ENCODE data around the gene NXPH4. TPM values are rescaled to one million over a fixed set of nuclear protein-coding genes. Genes with fewer than 3 reads are reported as not detected.

The NXPH4 gene
- total RNA-seq, 1 experiment from 2014 or later, result 4.8 TPM

GRCh38 chr12:57188090-57188425 lies 28.5 kb upstream of the NXPH4 start:
- no peak for DNase-seq (ENCODE audit: low spot score)
- Histone ChIP-seq H3K27ac (ENCODE audit: low read depth, low read length, poor library complexity, severe bottlenecking) (no peak overlapping the region), H3K4me3 (ENCODE audit: low read depth, low read length, poor library complexity, severe bottlenecking) (no peak overlapping the region), H3K9me3 (ENCODE audit: low read depth, low read length, poor library complexity, severe bottlenecking) (no peaks in the 10 kb centered on the region), H3K36me3 (ENCODE audit: insufficient read depth, low read length, poor library complexity, severe bottlenecking) (peaks cover 14% of the 10 kb centered on the region), H3K4me1 (ENCODE audit: insufficient read depth, low read length, poor library complexity, severe bottlenecking) (peaks cover 11% of the 10 kb centered on the region), H3K27me3 (replicated peaks; ENCODE audit: insufficient read depth, low read depth, low read length, poor library complexity) (no peaks in the 10 kb centered on the region)
- no TSS peak for BruUV-seq (replicated peaks)
- POLR2A ChIA-PET (ENCODE audit: low non-redundant PET), result no interaction called here
- CTCF ChIA-PET, result interaction anchor here (0.6 kb wide), 1 partner anchor 89 kb away, joined by 5 read pairs; no protein-coding TSS in a partner anchor
- intact Hi-C loops (cut with micrococcal nuclease; ENCODE audit: unreplicated experiment), result loop anchor here (10.0 kb wide), 1 partner anchor 433 kb away; the partner anchor contains the start of gene PRIM1
- TF ChIP-seq EZH2 (IDR thresholded peaks at IDR 0.05; ENCODE audit: borderline replicate concordance, low read depth, low read length, poor library complexity, severe bottlenecking), result no peak
- TF ChIP-seq, protein P1, sequence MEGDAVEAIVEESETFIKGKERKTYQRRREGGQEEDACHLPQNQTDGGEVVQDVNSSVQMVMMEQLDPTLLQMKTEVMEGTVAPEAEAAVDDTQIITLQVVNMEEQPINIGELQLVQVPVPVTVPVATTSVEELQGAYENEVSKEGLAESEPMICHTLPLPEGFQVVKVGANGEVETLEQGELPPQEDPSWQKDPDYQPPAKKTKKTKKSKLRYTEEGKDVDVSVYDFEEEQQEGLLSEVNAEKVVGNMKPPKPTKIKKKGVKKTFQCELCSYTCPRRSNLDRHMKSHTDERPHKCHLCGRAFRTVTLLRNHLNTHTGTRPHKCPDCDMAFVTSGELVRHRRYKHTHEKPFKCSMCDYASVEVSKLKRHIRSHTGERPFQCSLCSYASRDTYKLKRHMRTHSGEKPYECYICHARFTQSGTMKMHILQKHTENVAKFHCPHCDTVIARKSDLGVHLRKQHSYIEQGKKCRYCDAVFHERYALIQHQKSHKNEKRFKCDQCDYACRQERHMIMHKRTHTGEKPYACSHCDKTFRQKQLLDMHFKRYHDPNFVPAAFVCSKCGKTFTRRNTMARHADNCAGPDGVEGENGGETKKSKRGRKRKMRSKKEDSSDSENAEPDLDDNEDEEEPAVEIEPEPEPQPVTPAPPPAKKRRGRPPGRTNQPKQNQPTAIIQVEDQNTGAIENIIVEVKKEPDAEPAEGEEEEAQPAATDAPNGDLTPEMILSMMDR (conservative IDR thresholded peaks at IDR 0.05; ENCODE audit: low read depth, low read length), result no peak

DNA sequence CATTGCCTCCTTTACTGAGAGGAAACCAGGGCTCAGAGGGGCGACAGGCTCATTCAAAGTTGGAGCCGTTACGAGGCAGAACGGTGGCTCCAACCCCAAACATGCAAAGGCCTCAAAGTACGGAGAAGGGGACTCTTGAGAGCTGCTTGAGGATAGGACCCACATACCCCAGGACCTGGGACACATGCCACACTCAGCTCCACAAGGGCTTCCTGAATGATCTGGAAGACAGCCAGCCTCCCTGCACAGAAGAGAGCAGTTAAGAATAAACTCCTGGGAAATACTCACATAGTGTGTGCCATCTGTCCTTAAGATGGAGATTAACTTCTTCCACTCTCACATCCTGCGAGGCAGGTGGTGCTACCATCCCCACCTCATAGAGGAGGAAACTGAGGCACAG lies 26.6 kb upstream of the NXPH4 start:
- Histone ChIP-seq H3K9me3 (ENCODE audit: low read depth, low read length, poor library complexity, severe bottlenecking) (no peaks in the 10 kb centered on the region), H3K4me3 (ENCODE audit: low read depth, low read length, poor library complexity, severe bottlenecking) (no peak overlapping the region), H3K27ac (ENCODE audit: low read depth, low read length, poor library complexity, severe bottlenecking) (peak overlapping the region; percentile 59), H3K4me1 (ENCODE audit: insufficient read depth, low read length, poor library complexity, severe bottlenecking) (peaks cover 11% of the 10 kb centered on the region), H3K27me3 (replicated peaks; ENCODE audit: insufficient read depth, low read depth, low read length, poor library complexity) (no peaks in the 10 kb centered on the region), H3K36me3 (ENCODE audit: insufficient read depth, low read length, poor library complexity, severe bottlenecking) (peaks cover 13% of the 10 kb centered on the region)
- ChIA-PET CTCF (no interaction called here), POLR2A (ENCODE audit: low non-redundant PET) (no interaction called here)
- peak; percentile 77 for DNase-seq (ENCODE audit: low spot score)
- no peak for TF ChIP-seq EZH2 (IDR thresholded peaks at IDR 0.05; ENCODE audit: borderline replicate concordance, low read depth, low read length, poor library complexity, severe bottlenecking)
- TF ChIP-seq, protein P1 (conservative IDR thresholded peaks at IDR 0.05; ENCODE audit: low read depth, low read length), result no peak
- intact Hi-C loops (cut with micrococcal nuclease; ENCODE audit: unreplicated experiment), result no loop called here
- BruUV-seq (replicated peaks), result no TSS peak

DNA sequence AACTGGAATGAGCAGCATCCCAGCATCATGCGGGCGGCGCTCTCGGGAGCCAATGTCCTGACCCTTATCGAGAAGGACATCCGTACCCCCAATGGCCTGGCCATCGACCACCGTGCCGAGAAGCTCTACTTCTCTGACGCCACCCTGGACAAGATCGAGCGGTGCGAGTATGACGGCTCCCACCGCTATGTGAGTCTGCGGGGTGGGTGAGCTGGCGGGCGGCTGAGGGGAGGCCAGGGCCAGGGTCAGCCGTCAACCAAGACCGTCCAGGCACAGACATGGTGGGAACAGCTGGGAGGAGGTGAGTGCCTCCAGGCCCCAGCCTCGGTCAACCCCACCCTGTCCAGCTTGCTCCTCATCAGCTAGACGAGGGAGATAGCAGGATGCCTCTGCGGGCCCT lies 25.8 kb upstream of the NXPH4 start:
- no peak for TF ChIP-seq EZH2 (IDR thresholded peaks at IDR 0.05; ENCODE audit: borderline replicate concordance, low read depth, low read length, poor library complexity, severe bottlenecking)
- TF ChIP-seq, protein P1 (conservative IDR thresholded peaks at IDR 0.05; ENCODE audit: low read depth, low read length), result no peak
- H3K4me1 ChIP-seq (ENCODE audit: insufficient read depth, low read length, poor library complexity, severe bottlenecking), result peaks cover 11% of the 10 kb centered on the region
- H3K4me3 ChIP-seq (ENCODE audit: low read depth, low read length, poor library complexity, severe bottlenecking), result no peak overlapping the region
- no peaks in the 10 kb centered on the region for H3K9me3 ChIP-seq (ENCODE audit: low read depth, low read length, poor library complexity, severe bottlenecking)
- ChIA-PET POLR2A (ENCODE audit: low non-redundant PET) (no interaction called here), CTCF (no interaction called here)
- no TSS peak for BruUV-seq (replicated peaks)
- DNase-seq (ENCODE audit: low spot score), result no peak
- H3K36me3 ChIP-seq (ENCODE audit: insufficient read depth, low read length, poor library complexity, severe bottlenecking), result peaks cover 10% of the 10 kb centered on the region
- H3K27me3 ChIP-seq (replicated peaks; ENCODE audit: insufficient read depth, low read depth, low read length, poor library complexity), result no peaks in the 10 kb centered on the region
- H3K27ac ChIP-seq (ENCODE audit: low read depth, low read length, poor library complexity, severe bottlenecking), result no peak overlapping the region
- intact Hi-C loops (cut with micrococcal nuclease; ENCODE audit: unreplicated experiment), result no loop called here

All from A673 (cell line).